ENCODE data around the gene ST3GAL3. TPM values are rescaled to one million over a fixed set of nuclear protein-coding genes. Genes with fewer than 3 reads are reported as not detected.

Gene ST3GAL3
- total RNA-seq, 1 donor from 2014 or later, result 18.7 TPM

DNA sequence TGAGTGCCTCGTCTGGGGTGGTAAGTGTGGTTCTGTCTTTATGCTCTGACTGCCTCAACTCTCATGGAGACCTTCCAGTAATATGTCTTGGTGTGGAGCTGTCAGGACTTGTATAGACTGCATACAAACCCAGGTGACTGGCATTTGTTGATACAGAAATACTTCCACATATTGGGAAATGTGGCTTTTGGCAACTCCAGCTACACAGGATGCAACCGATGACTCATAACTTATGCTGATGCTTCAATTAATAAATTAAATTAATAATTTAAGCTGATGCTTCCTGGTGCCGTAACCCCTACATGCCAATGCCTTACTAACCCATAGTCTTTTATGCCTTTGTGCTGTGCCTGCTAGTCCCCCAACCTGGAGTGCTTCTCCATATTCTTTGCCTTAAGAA, 154.0 kb downstream of the ST3GAL3 start:
- intact Hi-C loops (cut with DNase I), result no loop called here
- Histone ChIP-seq H3K4me3 (no peak overlapping the region), H3K9me3 (no peaks in the 10 kb centered on the region), H3K27ac (no peak overlapping the region), H3K4me1 (peaks cover 28% of the 10 kb centered on the region), H3K36me3 (no peaks in the 10 kb centered on the region), H3K27me3 (no peaks in the 10 kb centered on the region)
- no peak for DNase-seq (ENCODE audit: extremely low spot score in 2 of 2)
- TF ChIP-seq CTCF (IDR thresholded peaks at IDR 0.05) (no peak), POLR2AphosphoS5 (IDR thresholded peaks at IDR 0.05; ENCODE audit: insufficient read depth in 1 of 2, low read depth in 1 of 2) (peak in 1 of 2 donors; percentile 40), POLR2A (IDR thresholded peaks at IDR 0.05) (no peak)

- intact Hi-C loops (cut with DNase I), result no loop called here
- H3K36me3 ChIP-seq, result no peaks in the 10 kb centered on the region
Measured at GRCh38 chr1:43861988-43862735, 154.8 kb downstream of the ST3GAL3 start.

GRCh38 chr1:43864111-43865045, 157.0 kb downstream of the ST3GAL3 start:
- DNase-seq (ENCODE audit: extremely low spot score in 2 of 2), result peak in 1 of 2 donors; percentile 56
- Histone ChIP-seq H3K36me3 (no peaks in the 10 kb centered on the region), H3K27me3 (no peaks in the 10 kb centered on the region), H3K27ac (no peak overlapping the region), H3K4me3 (no peak overlapping the region), H3K9me3 (no peaks in the 10 kb centered on the region), H3K4me1 (peaks cover 36% of the 10 kb centered on the region)
- intact Hi-C loops (cut with DNase I), result no loop called here
- TF ChIP-seq POLR2AphosphoS5 (IDR thresholded peaks at IDR 0.05; ENCODE audit: insufficient read depth in 1 of 2, low read depth in 1 of 2) (no peak), POLR2A (IDR thresholded peaks at IDR 0.05) (no peak), CTCF (IDR thresholded peaks at IDR 0.05) (no peak)

More at GRCh38 chr1:43861988-43862735, 154.8 kb downstream of the ST3GAL3 start:
- Histone ChIP-seq H3K4me3 (no peak overlapping the region), H3K27me3 (no peaks in the 10 kb centered on the region), H3K27ac (no peak overlapping the region), H3K4me1 (peaks cover 31% of the 10 kb centered on the region), H3K9me3 (no peaks in the 10 kb centered on the region)
- no peak for DNase-seq (ENCODE audit: extremely low spot score in 2 of 2)
- TF ChIP-seq CTCF (IDR thresholded peaks at IDR 0.05) (no peak), POLR2AphosphoS5 (IDR thresholded peaks at IDR 0.05; ENCODE audit: insufficient read depth in 1 of 2, low read depth in 1 of 2) (no peak), POLR2A (IDR thresholded peaks at IDR 0.05) (no peak)

- Histone ChIP-seq H3K36me3 (no peaks in the 10 kb centered on the region), H3K27ac (no peak overlapping the region), H3K9me3 (no peaks in the 10 kb centered on the region), H3K4me1 (peaks cover 27% of the 10 kb centered on the region), H3K27me3 (no peaks in the 10 kb centered on the region), H3K4me3 (no peak overlapping the region)
- TF ChIP-seq POLR2AphosphoS5 (IDR thresholded peaks at IDR 0.05; ENCODE audit: insufficient read depth in 1 of 2, low read depth in 1 of 2), result no peak
- TF ChIP-seq POLR2A (IDR thresholded peaks at IDR 0.05), result no peak
- TF ChIP-seq CTCF (IDR thresholded peaks at IDR 0.05), result no peak
- intact Hi-C loops (cut with DNase I), result no loop called here
- DNase-seq (ENCODE audit: extremely low spot score in 2 of 2), result peak in 1 of 2 donors; percentile 20
Measured at GRCh38 chr1:43866201-43866600, 158.9 kb downstream of the ST3GAL3 start.

All from vagina (tissue), 2 donors.